Ovary (tissue), 9 donors: Measurements from ENCODE around the gene FKBP15. TPM values are rescaled to one million over a fixed set of nuclear protein-coding genes. Genes with fewer than 3 reads are reported as not detected.
"Not testable (repeated sequence)": the region's sequence is repeated elsewhere in the genome, so short reads cannot be mapped to it uniquely, and the experiment has no call there.

Experiments used
- DNase-seq, 5 donors: peaks; one replicate each; pipeline ENCODE4 v3.0.0-alpha.2; 2019 to 2020
- H3K27ac ChIP-seq, 2 donors: fragments of 200-600 bp; one replicate each; pipeline versions ENCODE4 v1.5.1 to v1.8.0; 2019 to 2022
- H3K27me3 ChIP-seq: fragments of 200-600 bp; one replicate; pipeline ENCODE4 v1.8.0; 2022
- H3K36me3 ChIP-seq: fragments of 200-600 bp; sonication (generic); one replicate; pipeline ENCODE4 v1.5.1; 2019
- H3K4me1 ChIP-seq: one replicate; pipeline ENCODE4 v1.8.1; 2013; ENCODE audit warnings: mild to moderate bottlenecking, moderate library complexity; ENCODE audit not compliant: insufficient read depth
- H3K4me3 ChIP-seq: fragments of 200-600 bp; sonication (generic); one replicate; pipeline ENCODE4 v1.5.1; 2017
- H3K9me3 ChIP-seq, 2 donors: fragments of 200-600 bp in 1 of 2; sonication (generic) in 1 of 2; one replicate each; pipeline versions ENCODE4 v1.5.1 to v1.8.1; 2013 to 2019; ENCODE audit warnings: mild to moderate bottlenecking in 1 of 2, moderate library complexity in 1 of 2
- POLR2A ChIP-seq: fragments of 450-650 bp; IDR thresholded peaks from one replicate; pipeline ENCODE4 v1.6.1; 2017; ENCODE audit warnings: antibody characterized with exemption, mild to moderate bottlenecking, moderate library complexity
- WGBS, 3 donors: extraction: QIAGEN DNeasy Blood & Tissue Kit in 1 of 3; methylation state at CpG; one replicate each; pipeline versions ENCODE4 v1.1.5 to v1.1.7; 2013 to 2017; 5-methylcytosine and 5-hydroxymethylcytosine counted together
- intact Hi-C, 4 donors: fragments of 100-400 bp; cut with DNase I; formaldehyde crosslinking; loops; one replicate each; pipeline versions ENCODE4 v1.11.0 to v1.15.1; 2022 to 2023
- polyA plus RNA-seq, 2 donors: library from polyadenylated mRNA; stranded (reverse); fragments of 200-250 nt in 1 of 2; fragments of 350-450 nt in 1 of 2; fragmentation: Illumina TruSeq in 1 of 2; extraction: RNeasy Lipid Tissue Mini Kit (QIAGEN cat#74804) in 1 of 2; gene quantifications; one replicate each; pipeline ENCODE4 v1.2.3, GENCODE V29; 2013 to 2014
- total RNA-seq, 7 donors: library from RNA; depleted of rRNA in 2 of 7; stranded (reverse); fragments of >200 nt in 2 of 7; fragmentation: NEBNext Ultra II Directional in 3 of 7; extraction: Animal tissue kit (Norgen Biotek cat#: 25700) in 3 of 7; gene quantifications; one replicate each; pipeline versions ENCODE4 v1.1.0 to v1.2.4, GENCODE V29; 2016 to 2023
- TF ChIP-seq, protein P1 (sequence below), 3 donors: fragments of 450-650 bp in 2 of 3; fragments of 200-600 bp in 1 of 3; IDR thresholded peaks; one replicate each; pipeline versions ENCODE4 v1.5.1 to v1.8.0; 2016 to 2022; ENCODE audit warnings: antibody characterized with exemption in 3 of 3, mild to moderate bottlenecking in 1 of 3
- donor health status: DM: no; HTN: no; CAD: no; lungs with moderate emphysema.
- donor health status: DM: no; HTN: no; CAD: no.
- donor health status: Bipolar disorder and iron deficiency.
- donor health status: DM: yes; HTN: yes; CAD: no.
- donor health status: DM: no; HTN: no; CAD: no.
- donor health status: DM: yes; HTN: yes; CAD: no.

FKBP15 gene
- total and polyA plus RNA-seq, 9 donors: 10.9 to 32.9 (median 20.2) TPM

- Histone ChIP-seq H3K4me1 (no peaks in the 10 kb centered on the region), H3K4me3 (no peak overlapping the region), H3K36me3 (no peaks in the 10 kb centered on the region), H3K27ac (no peak overlapping the region), H3K9me3 (no peaks in the 10 kb centered on the region), H3K27me3 (no peaks in the 10 kb centered on the region)
- WGBS, 3 donors: 70 to 75% (median 70%) methylated on average over 4 of the region's 4 CpGs
- intact Hi-C loops: no loop called here
- TF ChIP-seq, protein P1, sequence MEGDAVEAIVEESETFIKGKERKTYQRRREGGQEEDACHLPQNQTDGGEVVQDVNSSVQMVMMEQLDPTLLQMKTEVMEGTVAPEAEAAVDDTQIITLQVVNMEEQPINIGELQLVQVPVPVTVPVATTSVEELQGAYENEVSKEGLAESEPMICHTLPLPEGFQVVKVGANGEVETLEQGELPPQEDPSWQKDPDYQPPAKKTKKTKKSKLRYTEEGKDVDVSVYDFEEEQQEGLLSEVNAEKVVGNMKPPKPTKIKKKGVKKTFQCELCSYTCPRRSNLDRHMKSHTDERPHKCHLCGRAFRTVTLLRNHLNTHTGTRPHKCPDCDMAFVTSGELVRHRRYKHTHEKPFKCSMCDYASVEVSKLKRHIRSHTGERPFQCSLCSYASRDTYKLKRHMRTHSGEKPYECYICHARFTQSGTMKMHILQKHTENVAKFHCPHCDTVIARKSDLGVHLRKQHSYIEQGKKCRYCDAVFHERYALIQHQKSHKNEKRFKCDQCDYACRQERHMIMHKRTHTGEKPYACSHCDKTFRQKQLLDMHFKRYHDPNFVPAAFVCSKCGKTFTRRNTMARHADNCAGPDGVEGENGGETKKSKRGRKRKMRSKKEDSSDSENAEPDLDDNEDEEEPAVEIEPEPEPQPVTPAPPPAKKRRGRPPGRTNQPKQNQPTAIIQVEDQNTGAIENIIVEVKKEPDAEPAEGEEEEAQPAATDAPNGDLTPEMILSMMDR (IDR thresholded peaks at IDR 0.05): no peak
- no peak for TF ChIP-seq POLR2A
- DNase-seq: no peak
Measured at GRCh38 chr9:113125386-113126035, 95.6 kb downstream of the FKBP15 start.

DNA sequence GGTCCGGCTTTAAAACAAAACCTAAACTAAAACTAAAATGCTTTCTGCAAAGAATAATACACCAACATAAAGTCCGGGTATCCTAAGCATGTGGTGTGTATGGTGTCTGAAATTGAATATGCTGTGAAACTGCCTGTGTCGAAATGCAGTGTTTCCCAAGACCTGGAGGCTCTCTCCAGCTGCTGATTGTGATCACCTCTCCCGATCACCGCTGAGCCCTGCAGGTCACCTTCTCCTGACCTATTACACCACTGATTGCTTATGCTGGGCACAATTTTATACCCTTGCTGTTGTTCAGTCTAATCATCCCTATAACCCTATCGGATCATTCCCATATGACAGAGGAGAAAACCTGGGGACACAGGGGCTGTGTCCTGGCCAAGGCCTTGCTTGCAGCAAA lies 102.2 kb downstream of the FKBP15 start:
- intact Hi-C loops, DNase-seq, H3K9me3 ChIP-seq, H3K4me1 ChIP-seq, H3K27me3 ChIP-seq, H3K36me3 ChIP-seq, H3K27ac ChIP-seq, H3K4me3 ChIP-seq: not testable (repeated sequence)
- WGBS, 3 donors: 100% methylated on average over 1 of the region's 6 CpGs; no CpG with 5 or more reads in 2 of the 3 donors

Other genes starting within 250 kb of the FKBP15 start
- gene ZNF883, start 209.1 kb downstream of the FKBP15 start, total RNA-seq: 1 to 10 TPM in 6 of 7 donors, under 1 TPM in 1; 0.97 to 3.8 (median 2.5) TPM
- 1 to 10 TPM; 1.1 to 2.1 TPM for gene ZNF883, start 209.1 kb downstream of the FKBP15 start, polyA plus RNA-seq
- gene ZFP37, start 164.6 kb downstream of the FKBP15 start, total RNA-seq: 10 to 100 TPM in 1 of 7 donors, 1 to 10 TPM in 6; 3.7 to 11.4 (median 6.7) TPM
- 1 to 10 TPM; 4.8 TPM for gene ZFP37, start 164.6 kb downstream of the FKBP15 start, polyA plus RNA-seq
- gene SLC31A2, start 70.3 kb downstream of the FKBP15 start, total RNA-seq: 10 to 100 TPM in 2 of 7 donors, 1 to 10 TPM in 5; 3.4 to 21.1 (median 6.0) TPM
- gene SLC31A2, start 70.3 kb downstream of the FKBP15 start, polyA plus RNA-seq: 10 to 100 TPM in 1 of 2 donors, 1 to 10 TPM in 1; 5.5 to 15.7 TPM
- gene SLC31A1, start 267 bp upstream of the FKBP15 start, total RNA-seq: 10 to 100 TPM in 5 of 7 donors, 1 to 10 TPM in 2; 6.6 to 18.7 (median 12.5) TPM
- 10 to 100 TPM in 1 of 2 donors, 1 to 10 TPM in 1; 5.3 to 24.1 TPM for gene SLC31A1, start 267 bp upstream of the FKBP15 start, polyA plus RNA-seq
- gene CDC26, start 54.3 kb upstream of the FKBP15 start, total RNA-seq: 10 to 100 TPM; 24.2 to 40.0 (median 27.5) TPM
- 10 to 100 TPM; 27.7 to 57.3 TPM for gene CDC26, start 54.3 kb upstream of the FKBP15 start, polyA plus RNA-seq
- gene PRPF4, start 54.4 kb upstream of the FKBP15 start, total RNA-seq: 10 to 100 TPM; 12.5 to 30.8 (median 22.3) TPM
- gene PRPF4, start 54.4 kb upstream of the FKBP15 start, polyA plus RNA-seq: 10 to 100 TPM; 13.9 to 28.9 TPM
- gene RNF183, start 82.1 kb upstream of the FKBP15 start, total RNA-seq: 1 to 10 TPM in 1 of 7 donors, under 1 TPM in 2, not detected in 4; 0.38 to 1.3 (median 0.57) TPM
- gene RNF183, start 82.1 kb upstream of the FKBP15 start, polyA plus RNA-seq: under 1 TPM in 1 of 2 donors, not detected in 1; 0.06 TPM
- gene WDR31, start 119.0 kb upstream of the FKBP15 start, total RNA-seq: 1 to 10 TPM; 1.7 to 5.3 (median 3.4) TPM
- gene WDR31, start 119.0 kb upstream of the FKBP15 start, polyA plus RNA-seq: 1 to 10 TPM; 1.9 to 4.6 TPM
- gene BSPRY, start 128.3 kb upstream of the FKBP15 start, total RNA-seq: 1 to 10 TPM in 1 of 7 donors, under 1 TPM in 5, not detected in 1; 0.10 to 6.9 (median 0.41) TPM
- gene BSPRY, start 128.3 kb upstream of the FKBP15 start, polyA plus RNA-seq: under 1 TPM; 0.11 to 0.47 TPM
- 10 to 100 TPM; 15.4 to 23.9 (median 21.1) TPM for gene HDHD3, start 155.7 kb upstream of the FKBP15 start, total RNA-seq
- 10 to 100 TPM in 1 of 2 donors, 1 to 10 TPM in 1; 8.9 to 24.9 TPM for gene HDHD3, start 155.7 kb upstream of the FKBP15 start, polyA plus RNA-seq
- 10 to 100 TPM; 14.3 to 59.3 (median 34.7) TPM for gene ALAD, start 180.0 kb upstream of the FKBP15 start, total RNA-seq
- gene ALAD, start 180.0 kb upstream of the FKBP15 start, polyA plus RNA-seq: 10 to 100 TPM; 46.8 to 57.0 TPM
- 10 to 100 TPM; 12.3 to 27.5 (median 24.2) TPM for gene POLE3, start 189.4 kb upstream of the FKBP15 start, total RNA-seq
- 10 to 100 TPM; 28.2 to 53.6 TPM for gene POLE3, start 189.4 kb upstream of the FKBP15 start, polyA plus RNA-seq
- under 1 TPM; 0.48 to 0.92 (median 0.84) TPM for gene C9orf43, start 189.5 kb upstream of the FKBP15 start, total RNA-seq
- gene C9orf43, start 189.5 kb upstream of the FKBP15 start, polyA plus RNA-seq: 1 to 10 TPM in 1 of 2 donors, under 1 TPM in 1; 0.46 to 1.2 TPM
- gene RGS3, start 242.4 kb upstream of the FKBP15 start, total RNA-seq: 10 to 100 TPM in 6 of 7 donors, 1 to 10 TPM in 1; 6.1 to 49.3 (median 15.9) TPM
- gene RGS3, start 242.4 kb upstream of the FKBP15 start, polyA plus RNA-seq: 10 to 100 TPM; 15.0 to 15.4 TPM